HG03108 (cell line): ENCODE data around the gene HMGCL.
"Not testable (repeated sequence)": the region's sequence is repeated elsewhere in the genome, so short reads cannot be mapped to it uniquely, and the experiment has no call there.

Experiments used
- ATAC-seq: cut with Tn5 transposase; IDR thresholded peaks from one replicate; pipeline ENCODE4 v1.9.1; 2021; ENCODE audit warnings: moderate library complexity; ENCODE audit not compliant: unreplicated experiment

The HMGCL gene

GRCh38 chr1:23825076-23825761 is at the start of gene HMGCL:
HMGCL (minus strand) TSS chr1:23825429; CDS start chr1:23825415, 14 bp downstream.
- ATAC-seq, result peak; percentile 84

- no peak for ATAC-seq
Measured at GRCh38 chr1:23872421-23872820, 47.2 kb upstream of the HMGCL start.

- ATAC-seq, result no peak
Measured at GRCh38 chr1:23869051-23869450, 43.8 kb upstream of the HMGCL start.

GRCh38 chr1:23868557-23869016 is 43.4 kb upstream of the HMGCL start:
- ATAC-seq, result no peak

GRCh38 chr1:23867895-23868556 is 42.8 kb upstream of the HMGCL start, which contains the start of gene FUCA1:
FUCA1 (minus strand) TSS chr1:23868290; CDS start chr1:23868286, 4 bp downstream.
- peak; percentile 84 for ATAC-seq

GRCh38 chr1:23867542-23867894 is 42.3 kb upstream of the HMGCL start:
- ATAC-seq, result no peak

GRCh38 chr1:23865543-23865930 is 40.3 kb upstream of the HMGCL start:
- no peak for ATAC-seq

- no peak for ATAC-seq
Measured at GRCh38 chr1:23864801-23865542, 39.7 kb upstream of the HMGCL start.

GRCh38 chr1:23862640-23863039 is 37.4 kb upstream of the HMGCL start:
- ATAC-seq, result no peak

- ATAC-seq, result no peak
Measured at GRCh38 chr1:23854568-23854967, 29.3 kb upstream of the HMGCL start.

- ATAC-seq, result not testable (repeated sequence)
Measured at GRCh38 chr1:23853124-23853523, 27.9 kb upstream of the HMGCL start.

- ATAC-seq, result not testable (repeated sequence)
Measured at GRCh38 chr1:23851406-23851805, 26.2 kb upstream of the HMGCL start.

GRCh38 chr1:23848673-23849616 is 23.7 kb upstream of the HMGCL start:
- no peak for ATAC-seq

- not testable (repeated sequence) for ATAC-seq
Measured at GRCh38 chr1:23847482-23848095, 22.4 kb upstream of the HMGCL start.

GRCh38 chr1:23845163-23845562 is 19.9 kb upstream of the HMGCL start:
- ATAC-seq, result no peak

- no peak for ATAC-seq
Measured at GRCh38 chr1:23843644-23844043, 18.4 kb upstream of the HMGCL start.

GRCh38 chr1:23838401-23838866 is 13.2 kb upstream of the HMGCL start:
- ATAC-seq, result peak; percentile 56

GRCh38 chr1:23837908-23838307 is 12.7 kb upstream of the HMGCL start:
- ATAC-seq, result no peak

- ATAC-seq, result no peak
Measured at GRCh38 chr1:23836037-23836436, 10.8 kb upstream of the HMGCL start.

GRCh38 chr1:23834156-23834555 is 8.9 kb upstream of the HMGCL start:
- not testable (repeated sequence) for ATAC-seq
